GM21619 (cell line): Measurements from ENCODE around the gene ASS1.

ENCODE experiments used
- ATAC-seq: cut with Tn5 transposase; IDR thresholded peaks from one replicate; pipeline ENCODE4 v1.9.1; 2021; ENCODE audit not compliant: unreplicated experiment

ASS1 gene

GRCh38 chr9:130526854-130527650 lies 82.3 kb downstream of the ASS1 start:
- no peak for ATAC-seq

GRCh38 chr9:130527651-130528310 lies 83.0 kb downstream of the ASS1 start:
- no peak for ATAC-seq

GRCh38 chr9:130528674-130529073 lies 83.9 kb downstream of the ASS1 start:
- no peak for ATAC-seq

GRCh38 chr9:130530938-130531337 lies 86.2 kb downstream of the ASS1 start:
- ATAC-seq = no peak

GRCh38 chr9:130531670-130532069 lies 86.9 kb downstream of the ASS1 start:
- no peak for ATAC-seq

GRCh38 chr9:130532426-130533080 lies 87.8 kb downstream of the ASS1 start:
- no peak for ATAC-seq

- no peak for ATAC-seq
Measured at GRCh38 chr9:130535818-130536521, 91.2 kb downstream of the ASS1 start.

- no peak for ATAC-seq
Measured at GRCh38 chr9:130536701-130537107, 91.9 kb downstream of the ASS1 start.

GRCh38 chr9:130537346-130538050 lies 92.7 kb downstream of the ASS1 start:
- ATAC-seq = no peak

- no peak for ATAC-seq
Measured at GRCh38 chr9:130539420-130540223, 94.9 kb downstream of the ASS1 start.

GRCh38 chr9:130541533-130541932 lies 96.8 kb downstream of the ASS1 start:
- no peak for ATAC-seq

- ATAC-seq = no peak
Measured at GRCh38 chr9:130542038-130542437, 97.3 kb downstream of the ASS1 start.

- ATAC-seq = no peak
Measured at GRCh38 chr9:130542457-130543228, 97.9 kb downstream of the ASS1 start.

GRCh38 chr9:130543368-130543767 lies 98.6 kb downstream of the ASS1 start:
- no peak for ATAC-seq

- no peak for ATAC-seq
Measured at GRCh38 chr9:130543859-130544258, 99.1 kb downstream of the ASS1 start.

- ATAC-seq = no peak
Measured at GRCh38 chr9:130544364-130544763, 99.6 kb downstream of the ASS1 start.

GRCh38 chr9:130548103-130548502 lies 103.3 kb downstream of the ASS1 start:
- ATAC-seq = no peak

- ATAC-seq = no peak
Measured at GRCh38 chr9:130549093-130549735, 104.5 kb downstream of the ASS1 start.
